ENCODE measurements around the gene MROH8. TPM values are rescaled to one million over a fixed set of nuclear protein-coding genes. Genes with fewer than 3 reads are reported as not detected.

MROH8 gene
- total RNA-seq, result 1 to 10 TPM in 1 of 2 experiments, under 1 TPM in 1; 0.71 to 1.9 TPM
- polyA plus RNA-seq, result 1 to 10 TPM in 1 of 3 donors, under 1 TPM in 2; 0.49 to 2.5 (median 0.66) TPM
- total RNA-seq, result 0.59 to 6.4 (median 2.4) reads per million in 6 experiments

DNA sequence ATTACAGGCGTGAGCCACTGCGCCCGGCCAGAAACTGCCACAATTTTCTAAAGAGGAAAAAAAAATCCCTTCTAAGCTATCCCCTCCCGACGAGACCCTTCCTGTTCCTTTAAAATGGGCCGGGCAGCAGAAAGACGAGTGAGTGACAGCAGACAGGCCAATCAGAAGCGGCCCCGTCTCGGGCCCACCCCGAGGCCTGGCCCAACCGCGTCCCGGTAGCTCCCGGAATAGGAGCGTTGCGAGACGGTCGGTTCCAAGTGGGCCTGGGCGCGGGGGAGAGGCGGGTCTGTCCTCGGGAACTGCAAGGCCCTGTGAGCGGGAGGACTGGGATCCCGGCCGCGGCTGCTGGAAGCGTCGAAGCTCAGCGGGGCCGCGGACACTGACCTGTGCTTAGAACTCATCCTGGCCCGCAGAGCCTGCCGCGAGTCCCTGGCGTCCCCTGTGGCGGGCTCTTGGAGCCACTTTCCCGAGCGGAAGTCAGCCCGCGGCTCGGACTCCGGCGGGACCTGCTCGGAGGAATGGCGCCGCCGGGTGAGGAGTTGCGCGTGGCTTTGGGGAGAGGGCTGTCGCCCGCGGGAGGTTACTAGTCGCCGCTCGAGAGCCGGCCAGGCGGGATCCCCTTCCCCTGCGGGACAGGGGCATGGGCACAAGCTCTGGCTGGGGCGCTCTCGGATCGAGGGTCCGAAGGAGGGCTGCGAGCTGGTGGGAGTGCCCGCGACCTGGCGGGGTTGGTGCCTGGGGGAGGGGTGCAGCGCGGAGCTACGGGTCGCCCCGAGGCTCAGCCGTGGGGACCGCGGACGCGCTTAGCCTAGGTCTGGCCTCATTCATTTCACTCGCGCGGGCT lies at the start of gene MROH8, which contains the start of gene RPN2:
Gene MROH8 (minus strand): TSS at position 710 of the 844 bp plus-strand sequence.
Gene RPN2 (plus strand): TSS at position 492 of the 844 bp plus-strand sequence. CDS start 27 bp downstream, at position 519.
- no peaks in the 10 kb centered on the region for H3K9me3 Mint-ChIP-seq
- H3K36me3 Mint-ChIP-seq, result peaks cover 0 to 21% (median 0%) of the 10 kb centered on the region in 3 donors
- peak; percentile 89 to 97 (median 93) for DNase-seq
- peak within 1 kb of the TSS; percentile 95 to 100 (median 98) for H3K4me3 Mint-ChIP-seq
- H3K27ac Mint-ChIP-seq, result peak within 1 kb of the TSS; percentile 91 to 99 (median 98)
- ATAC-seq, result peak; percentile 95
- H3K4me1 Mint-ChIP-seq, result peaks cover 24 to 46% (median 45%) of the 10 kb centered on the region in 4 donors
- peaks cover 0 to 2% (median 0%) of the 10 kb centered on the region in 5 donors for H3K27me3 Mint-ChIP-seq
- POLR2A ChIA-PET, result interaction anchor here (0.5 to 3.1 kb wide), 20 partner anchors 10 to 351 kb away, joined by 3 to 24 read pairs (median 6); partner anchors contain the start of genes BLCAP, MANBAL and RBL1

DNA sequence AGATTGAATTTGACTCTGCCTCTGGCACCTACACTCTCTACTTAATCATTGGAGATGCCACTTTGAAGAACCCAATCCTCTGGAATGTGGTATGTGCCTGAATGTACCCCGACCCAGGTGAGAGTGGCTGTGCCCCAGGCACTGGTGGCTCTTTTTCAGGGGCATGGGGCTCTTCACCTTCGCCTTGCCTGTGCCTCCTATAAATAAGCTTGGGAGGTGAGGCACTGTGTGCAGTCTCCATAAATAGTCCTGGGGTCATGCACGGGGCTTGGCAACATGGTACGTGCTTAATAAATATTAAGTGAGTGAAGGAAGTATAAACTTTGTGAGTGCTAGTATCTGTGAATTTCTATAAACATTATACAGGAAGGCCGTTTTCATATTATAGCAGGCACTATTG lies 49.3 kb upstream of the MROH8 start:
- peaks cover 7 to 98% (median 31%) of the 10 kb centered on the region in 3 donors for H3K36me3 Mint-ChIP-seq
- H3K4me3 Mint-ChIP-seq, result no peak overlapping the region
- POLR2A ChIA-PET, result no interaction called here
- H3K4me1 Mint-ChIP-seq, result peaks cover 0 to 1% (median 0%) of the 10 kb centered on the region in 4 donors
- peak overlapping the region in 2 of 10 donors; percentile 40 to 44 for H3K27ac Mint-ChIP-seq
- no peaks in the 10 kb centered on the region for H3K27me3 Mint-ChIP-seq
- no peaks in the 10 kb centered on the region for H3K9me3 Mint-ChIP-seq
- no peak for ATAC-seq
- DNase-seq, result no peak

DNA sequence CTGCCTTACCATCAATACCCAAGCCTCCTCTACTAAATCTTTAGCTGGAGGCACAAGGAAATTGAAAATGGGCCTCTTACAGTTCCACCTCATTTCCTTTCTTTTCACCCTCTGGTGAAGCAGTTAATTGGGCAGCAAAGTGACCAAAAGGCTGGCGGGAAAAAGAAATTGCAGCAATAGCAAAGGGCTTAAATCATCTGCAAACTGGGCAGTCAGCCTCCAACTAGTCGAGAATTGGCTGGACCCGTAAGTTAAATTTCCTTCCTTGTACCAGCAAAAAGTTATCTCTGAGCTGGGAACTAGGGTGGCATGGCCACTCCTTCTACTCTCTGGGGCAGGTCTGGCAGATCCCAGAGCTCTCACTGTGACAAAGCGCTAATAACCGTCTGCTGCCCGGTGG lies 48.7 kb upstream of the MROH8 start:
- Mint-ChIP-seq H3K27ac (no peak overlapping the region), H3K4me3 (no peak overlapping the region), H3K27me3 (no peaks in the 10 kb centered on the region), H3K36me3 (peaks cover 7 to 97% (median 34%) of the 10 kb centered on the region in 3 donors), H3K9me3 (no peaks in the 10 kb centered on the region), H3K4me1 (peaks cover 0 to 1% (median 0%) of the 10 kb centered on the region in 4 donors)
- DNase-seq (no peak), ATAC-seq (no peak)
- POLR2A ChIA-PET, result no interaction called here

DNA sequence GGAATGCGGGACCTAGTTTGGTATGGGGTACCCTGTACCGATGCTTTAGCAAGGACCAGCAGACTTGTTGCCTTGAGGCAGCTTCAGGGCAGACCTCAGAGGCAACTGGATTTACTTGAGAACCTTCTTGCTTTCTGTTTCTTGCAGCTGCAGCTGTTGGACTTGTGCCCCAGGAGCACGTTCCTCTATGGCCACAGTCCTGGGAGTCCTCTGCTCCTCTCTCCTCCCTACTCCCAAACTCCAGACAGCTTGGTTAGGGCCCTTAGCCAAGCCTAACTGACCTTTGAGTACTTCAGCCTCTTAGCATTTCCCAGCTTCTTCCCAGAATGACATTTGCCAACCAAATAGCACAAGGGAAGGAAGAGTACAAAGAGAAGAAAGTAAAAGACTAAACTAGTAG lies 47.5 kb upstream of the MROH8 start:
- H3K36me3 Mint-ChIP-seq, result peaks cover 7 to 96% (median 29%) of the 10 kb centered on the region in 3 donors
- POLR2A ChIA-PET, result no interaction called here
- no peaks in the 10 kb centered on the region for H3K27me3 Mint-ChIP-seq
- H3K4me1 Mint-ChIP-seq, result peaks cover 0 to 1% (median 0%) of the 10 kb centered on the region in 4 donors
- ATAC-seq, result no peak
- DNase-seq, result no peak
- H3K27ac Mint-ChIP-seq, result peak overlapping the region in 1 of 10 donors; percentile 19
- H3K9me3 Mint-ChIP-seq, result no peaks in the 10 kb centered on the region
- H3K4me3 Mint-ChIP-seq, result no peak overlapping the region

DNA sequence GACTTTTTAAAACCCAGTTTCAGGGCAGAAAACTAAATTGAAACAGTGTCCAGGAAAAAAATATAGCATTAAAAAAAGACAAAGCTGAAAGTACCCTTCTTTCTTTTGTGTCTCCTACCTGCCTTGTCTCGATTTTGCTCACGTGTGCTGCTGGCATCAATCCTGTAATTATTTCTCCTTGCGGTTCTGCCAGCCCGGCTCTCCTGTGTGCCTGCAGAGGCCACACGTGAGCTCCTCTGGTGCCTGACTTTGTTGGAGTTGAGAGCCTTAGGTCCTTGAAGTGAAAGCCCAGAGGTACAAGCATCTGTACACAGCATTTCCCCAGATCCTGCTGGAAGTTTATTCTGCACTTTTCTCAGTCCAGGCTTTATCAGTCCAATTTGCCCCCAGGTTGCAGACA lies 45.8 kb upstream of the MROH8 start:
- POLR2A ChIA-PET, result no interaction called here
- no peaks in the 10 kb centered on the region for H3K27me3 Mint-ChIP-seq
- no peak overlapping the region for H3K4me3 Mint-ChIP-seq
- no peaks in the 10 kb centered on the region for H3K9me3 Mint-ChIP-seq
- peaks cover 7 to 90% (median 24%) of the 10 kb centered on the region in 3 donors for H3K36me3 Mint-ChIP-seq
- no peak for DNase-seq
- peaks cover 0 to 1% (median 0%) of the 10 kb centered on the region in 4 donors for H3K4me1 Mint-ChIP-seq
- ATAC-seq, result no peak
- peak overlapping the region in 1 of 10 donors; percentile 19 for H3K27ac Mint-ChIP-seq

DNA sequence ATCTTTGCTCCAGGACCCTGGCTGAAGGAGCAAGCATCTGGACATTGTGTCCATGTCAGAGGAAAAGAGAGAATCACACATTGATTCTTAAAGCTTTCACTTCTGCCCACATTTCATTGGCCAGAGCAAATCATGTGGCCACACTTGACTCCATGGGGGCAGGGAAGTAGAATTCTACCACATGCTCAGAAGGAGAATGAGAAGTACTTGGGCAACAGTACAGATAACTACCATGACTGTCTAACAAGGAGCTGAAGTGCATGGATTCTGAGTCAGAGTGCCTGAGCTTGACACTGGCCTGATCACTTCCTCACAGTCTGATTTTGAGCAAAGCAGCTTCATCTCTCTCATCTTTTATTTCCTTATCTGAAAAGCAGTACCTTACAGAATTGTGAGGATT lies 43.7 kb upstream of the MROH8 start:
- Mint-ChIP-seq H3K36me3 (peaks cover 0 to 89% (median 22%) of the 10 kb centered on the region in 3 donors), H3K27ac (no peak overlapping the region), H3K4me3 (no peak overlapping the region), H3K9me3 (no peaks in the 10 kb centered on the region), H3K4me1 (peaks cover 0 to 12% (median under 1%) of the 10 kb centered on the region in 4 donors), H3K27me3 (no peaks in the 10 kb centered on the region)
- ATAC-seq (no peak), DNase-seq (no peak)
- POLR2A ChIA-PET, result no interaction called here

DNA sequence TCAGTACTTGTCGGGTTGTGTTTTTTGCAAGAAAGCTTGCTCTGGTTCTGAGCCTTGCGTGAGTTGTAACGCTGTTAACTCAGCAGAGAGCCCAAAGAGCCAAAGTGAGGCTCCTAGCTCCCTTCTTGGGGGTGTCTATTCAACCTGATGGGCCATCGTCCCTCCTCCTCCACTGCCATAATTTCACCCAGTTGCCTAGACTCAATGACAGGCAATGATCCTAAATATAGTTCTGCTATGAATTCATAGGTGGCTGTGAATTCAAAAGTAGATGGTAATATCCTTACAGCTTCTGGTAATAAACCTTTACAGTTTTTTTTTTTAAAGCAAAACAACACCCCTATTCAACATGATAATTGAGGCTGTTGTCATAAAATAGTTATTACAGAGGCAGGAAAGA lies 42.7 kb upstream of the MROH8 start:
- H3K4me1 Mint-ChIP-seq, result peaks cover 0 to 12% (median under 1%) of the 10 kb centered on the region in 4 donors
- POLR2A ChIA-PET, result interaction anchor here (1.2 kb wide), 1 partner anchor 22 kb away, joined by 3 read pairs; no protein-coding TSS in a partner anchor
- no peak overlapping the region for H3K4me3 Mint-ChIP-seq
- peak overlapping the region in 1 of 10 donors; percentile 55 for H3K27ac Mint-ChIP-seq
- H3K9me3 Mint-ChIP-seq, result no peaks in the 10 kb centered on the region
- no peak for ATAC-seq
- H3K27me3 Mint-ChIP-seq, result no peaks in the 10 kb centered on the region
- H3K36me3 Mint-ChIP-seq, result peaks cover 0 to 86% (median 17%) of the 10 kb centered on the region in 3 donors
- DNase-seq, result no peak

DNA sequence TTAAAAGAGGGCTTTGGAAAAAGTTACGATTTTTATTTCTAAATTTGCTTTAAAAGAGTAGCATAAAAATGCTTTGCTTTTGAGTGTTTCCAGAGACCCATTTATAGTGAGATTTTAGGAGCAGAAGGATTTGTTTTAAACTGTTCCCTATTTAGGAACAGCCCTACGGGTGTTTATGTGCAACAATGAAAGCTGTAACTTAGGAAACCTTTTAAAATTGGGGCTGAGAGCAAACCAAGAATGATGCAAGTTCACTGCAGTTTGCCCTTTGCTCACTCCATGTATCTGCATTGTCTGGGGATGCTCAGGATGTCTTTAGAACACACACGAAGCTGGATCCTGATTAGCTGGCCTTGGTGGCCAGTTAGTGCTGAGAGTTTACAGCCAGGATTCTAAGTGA lies 41.4 kb upstream of the MROH8 start:
- ATAC-seq (no peak), DNase-seq (no peak)
- Mint-ChIP-seq H3K4me1 (peaks cover 0 to 12% (median under 1%) of the 10 kb centered on the region in 4 donors), H3K27ac (no peak overlapping the region), H3K36me3 (peaks cover 0 to 86% (median 18%) of the 10 kb centered on the region in 3 donors), H3K27me3 (no peaks in the 10 kb centered on the region), H3K4me3 (no peak overlapping the region), H3K9me3 (no peaks in the 10 kb centered on the region)
- POLR2A ChIA-PET, result no interaction called here

DNA sequence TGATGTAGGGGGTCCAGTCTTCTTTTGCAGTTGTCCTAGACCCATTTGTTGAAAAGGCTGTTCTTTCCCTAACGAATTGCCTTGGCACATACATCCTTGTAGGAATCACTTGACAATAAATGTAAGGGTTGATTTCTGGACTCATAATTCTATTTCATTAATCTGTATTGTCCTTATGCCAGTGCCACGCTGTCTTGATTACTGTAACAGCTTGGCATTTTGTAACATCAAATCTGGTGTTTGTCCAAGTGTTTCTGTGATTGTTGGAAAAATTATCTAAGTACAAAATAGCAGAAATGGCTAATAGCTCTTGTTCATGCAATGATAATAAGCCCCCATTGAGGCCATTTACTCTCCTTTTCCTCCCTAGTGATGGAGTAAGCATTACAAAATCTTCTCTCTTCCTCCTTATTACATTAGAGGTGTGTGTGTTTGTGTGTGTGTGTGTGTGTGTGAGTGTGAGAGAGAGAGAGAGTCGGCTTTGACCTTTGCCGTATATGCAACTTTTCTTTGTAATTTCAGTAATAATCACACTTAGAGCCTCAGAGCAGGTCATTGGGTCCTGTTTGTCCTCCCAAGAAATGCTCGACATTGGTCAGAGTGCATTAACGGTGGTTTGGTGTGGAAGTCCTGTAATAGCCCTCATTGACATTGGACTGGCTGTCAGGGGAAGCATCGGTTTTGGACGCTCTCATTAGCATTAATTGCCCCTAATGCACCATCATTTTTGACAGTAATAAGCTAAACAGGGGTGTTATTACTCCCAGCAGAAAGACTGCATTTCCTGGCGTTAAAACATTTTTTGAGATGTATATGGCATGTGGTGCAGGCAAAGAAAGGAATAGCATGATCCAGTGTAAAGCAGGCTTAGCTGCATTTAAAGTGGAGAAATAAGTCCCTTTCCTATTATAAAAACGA lies 40.7 kb upstream of the MROH8 start:
- no peak for DNase-seq
- POLR2A ChIA-PET, result no interaction called here
- peaks cover 0 to 12% (median under 1%) of the 10 kb centered on the region in 4 donors for H3K4me1 Mint-ChIP-seq
- ATAC-seq, result no peak
- peak overlapping the region in 3 of 10 donors; percentile 13 to 77 (median 51) for H3K27ac Mint-ChIP-seq
- H3K27me3 Mint-ChIP-seq, result no peaks in the 10 kb centered on the region
- H3K4me3 Mint-ChIP-seq, result no peak overlapping the region
- no peaks in the 10 kb centered on the region for H3K9me3 Mint-ChIP-seq
- peaks cover 0 to 85% (median 17%) of the 10 kb centered on the region in 3 donors for H3K36me3 Mint-ChIP-seq

DNA sequence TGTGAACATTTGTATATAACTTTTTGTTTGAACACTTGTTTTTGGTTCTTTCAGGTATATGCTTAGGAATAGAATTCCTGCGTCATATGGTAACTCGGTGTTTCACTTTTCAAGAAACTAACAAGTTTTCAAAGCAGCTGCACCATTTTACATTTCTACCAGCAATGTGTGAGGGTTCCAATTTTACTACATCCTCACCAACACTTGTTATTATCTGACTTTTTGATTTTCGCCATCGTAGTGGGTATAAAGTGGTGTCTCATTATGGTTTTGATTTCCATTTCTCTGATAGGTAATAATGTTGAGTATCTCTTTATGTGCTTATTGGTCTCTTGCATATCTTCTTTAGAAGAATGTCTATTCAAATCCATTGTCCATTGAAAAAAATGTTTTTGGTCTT lies 39.6 kb upstream of the MROH8 start:
- peaks cover 0 to 84% (median 15%) of the 10 kb centered on the region in 3 donors for H3K36me3 Mint-ChIP-seq
- ATAC-seq, result no peak
- no peak for DNase-seq
- no peaks in the 10 kb centered on the region for H3K9me3 Mint-ChIP-seq
- POLR2A ChIA-PET, result no interaction called here
- no peak overlapping the region for H3K27ac Mint-ChIP-seq
- H3K4me3 Mint-ChIP-seq, result no peak overlapping the region
- H3K4me1 Mint-ChIP-seq, result peaks cover 0 to 12% (median under 1%) of the 10 kb centered on the region in 4 donors
- no peaks in the 10 kb centered on the region for H3K27me3 Mint-ChIP-seq

DNA sequence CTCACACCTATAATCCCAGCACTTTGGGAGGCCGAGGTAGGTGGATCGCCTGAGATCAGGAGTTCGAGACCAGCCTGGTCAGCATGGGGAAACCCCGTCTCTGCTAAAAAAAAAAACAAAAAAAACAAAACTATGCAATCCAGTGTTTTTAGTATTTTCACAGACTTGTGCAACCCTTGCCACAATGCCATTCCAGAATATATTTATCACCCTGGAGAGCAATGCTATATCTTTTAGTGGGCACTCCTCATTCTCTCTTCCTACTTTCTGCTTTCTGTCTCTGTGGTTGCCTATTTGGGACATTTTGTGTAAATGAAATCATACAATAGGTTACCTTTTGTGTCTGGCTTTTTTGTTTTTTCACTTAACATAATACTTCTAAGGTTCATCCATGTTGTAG lies 39.1 kb upstream of the MROH8 start:
- DNase-seq (no peak), ATAC-seq (no peak)
- peaks cover 0 to 12% (median under 1%) of the 10 kb centered on the region in 4 donors for H3K4me1 Mint-ChIP-seq
- no peak overlapping the region for H3K4me3 Mint-ChIP-seq
- POLR2A ChIA-PET, result no interaction called here
- peaks cover 0 to 84% (median 10%) of the 10 kb centered on the region in 3 donors for H3K36me3 Mint-ChIP-seq
- H3K9me3 Mint-ChIP-seq, result no peaks in the 10 kb centered on the region
- H3K27ac Mint-ChIP-seq, result no peak overlapping the region
- H3K27me3 Mint-ChIP-seq, result no peaks in the 10 kb centered on the region

DNA sequence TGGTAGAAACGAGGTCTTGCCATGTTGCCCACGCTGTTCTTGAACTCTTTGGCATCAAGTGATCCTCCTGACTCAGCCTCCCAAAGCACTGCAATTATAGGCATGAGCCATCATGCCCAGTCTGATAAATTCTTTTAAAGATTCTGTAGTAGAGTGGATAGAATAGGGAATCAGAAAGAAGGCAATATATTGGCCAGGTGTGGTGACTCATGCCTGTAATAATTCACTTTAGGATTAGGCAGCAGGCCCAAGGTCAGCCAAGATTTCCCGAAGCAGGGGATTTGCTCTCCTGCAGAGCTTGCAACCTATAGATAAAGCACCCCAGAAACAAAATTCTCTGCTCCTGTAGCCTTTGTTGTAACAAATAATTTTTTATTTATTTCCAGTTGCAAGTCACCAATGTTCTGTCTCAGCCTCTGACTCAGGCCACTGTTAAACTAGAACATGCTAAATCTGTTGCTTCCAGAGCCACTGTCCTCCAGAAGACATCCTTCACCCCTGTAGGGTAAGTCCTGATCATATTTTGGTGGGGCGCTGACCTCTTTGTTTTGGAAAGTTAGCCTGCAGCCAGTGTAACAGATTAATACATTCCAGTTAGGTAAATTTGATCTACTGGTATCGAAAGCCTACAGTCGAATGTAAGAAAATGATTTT lies 30.4 kb upstream of the MROH8 start:
- Mint-ChIP-seq H3K4me1 (peaks cover 0 to 6% (median 2%) of the 10 kb centered on the region in 4 donors), H3K27ac (no peak overlapping the region), H3K4me3 (no peak overlapping the region), H3K27me3 (no peaks in the 10 kb centered on the region), H3K9me3 (no peaks in the 10 kb centered on the region), H3K36me3 (peaks cover 0 to 78% (median 22%) of the 10 kb centered on the region in 3 donors)
- no peak for DNase-seq
- POLR2A ChIA-PET, result interaction anchor here (0.6 kb wide), 1 partner anchor 20 kb away, joined by 3 read pairs; no protein-coding TSS in a partner anchor
- ATAC-seq, result no peak
